ENCODE measurements around the gene ZNF165.

Gene ZNF165

DNA sequence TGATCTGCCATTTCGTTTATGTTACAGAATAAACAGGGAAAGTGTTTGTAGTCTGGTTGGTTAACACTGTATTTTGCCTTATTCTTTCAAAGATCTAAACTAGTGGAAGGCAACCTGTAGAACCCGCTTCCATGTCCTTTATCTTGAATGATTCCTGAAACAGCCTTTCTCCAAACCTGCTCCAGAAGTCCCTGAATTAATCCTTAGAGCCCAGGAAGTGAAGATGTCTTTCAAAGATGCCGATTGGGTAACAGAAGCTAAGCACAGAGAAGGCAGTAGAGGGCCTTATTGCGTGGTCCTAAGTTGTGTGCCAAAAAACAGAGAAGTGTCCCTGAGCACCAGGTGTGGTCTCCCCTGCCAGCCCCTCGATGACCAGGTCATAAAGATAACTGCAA, 24.9 kb downstream of the ZNF165 start:
- TF ChIP-seq ZNF8 (CRISPR knock-in tag; IDR thresholded peaks at IDR 0.05) (no peak), TCF4 (CRISPR knock-in tag; IDR thresholded peaks at IDR 0.05; ENCODE audit: borderline replicate concordance) (no peak), ZNF70 (CRISPR knock-in tag; IDR thresholded peaks at IDR 0.05) (no peak), ARNTL (CRISPR knock-in tag; IDR thresholded peaks at IDR 0.05; ENCODE audit: borderline replicate concordance, low read depth) (no peak), TOX (CRISPR knock-in tag; IDR thresholded peaks at IDR 0.05; ENCODE audit: borderline replicate concordance) (no peak), ZFP3 (CRISPR knock-in tag; IDR thresholded peaks at IDR 0.05) (no peak), ZNF565 (CRISPR knock-in tag; conservative IDR thresholded peaks at IDR 0.05; ENCODE audit: low read depth) (no peak), ZFP30 (CRISPR knock-in tag; IDR thresholded peaks at IDR 0.05) (no peak), SNAI2 (CRISPR knock-in tag; IDR thresholded peaks at IDR 0.05) (no peak), PPARA (CRISPR knock-in tag; IDR thresholded peaks at IDR 0.05; ENCODE audit: borderline replicate concordance) (no peak), ESRRG (CRISPR knock-in tag; IDR thresholded peaks at IDR 0.05) (no peak), CSDC2 (CRISPR knock-in tag; IDR thresholded peaks at IDR 0.05) (no peak)
- TF ChIP-seq, protein P1, sequence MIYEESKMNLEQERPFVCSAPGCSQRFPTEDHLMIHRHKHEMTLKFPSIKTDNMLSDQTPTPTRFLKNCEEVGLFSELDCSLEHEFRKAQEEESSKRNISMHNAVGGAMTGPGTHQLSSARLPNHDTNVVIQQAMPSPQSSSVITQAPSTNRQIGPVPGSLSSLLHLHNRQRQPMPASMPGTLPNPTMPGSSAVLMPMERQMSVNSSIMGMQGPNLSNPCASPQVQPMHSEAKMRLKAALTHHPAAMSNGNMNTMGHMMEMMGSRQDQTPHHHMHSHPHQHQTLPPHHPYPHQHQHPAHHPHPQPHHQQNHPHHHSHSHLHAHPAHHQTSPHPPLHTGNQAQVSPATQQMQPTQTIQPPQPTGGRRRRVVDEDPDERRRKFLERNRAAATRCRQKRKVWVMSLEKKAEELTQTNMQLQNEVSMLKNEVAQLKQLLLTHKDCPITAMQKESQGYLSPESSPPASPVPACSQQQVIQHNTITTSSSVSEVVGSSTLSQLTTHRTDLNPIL (CRISPR knock-in tag; IDR thresholded peaks at IDR 0.05; ENCODE audit: low read depth), result no peak
- TF ChIP-seq, protein P2, sequence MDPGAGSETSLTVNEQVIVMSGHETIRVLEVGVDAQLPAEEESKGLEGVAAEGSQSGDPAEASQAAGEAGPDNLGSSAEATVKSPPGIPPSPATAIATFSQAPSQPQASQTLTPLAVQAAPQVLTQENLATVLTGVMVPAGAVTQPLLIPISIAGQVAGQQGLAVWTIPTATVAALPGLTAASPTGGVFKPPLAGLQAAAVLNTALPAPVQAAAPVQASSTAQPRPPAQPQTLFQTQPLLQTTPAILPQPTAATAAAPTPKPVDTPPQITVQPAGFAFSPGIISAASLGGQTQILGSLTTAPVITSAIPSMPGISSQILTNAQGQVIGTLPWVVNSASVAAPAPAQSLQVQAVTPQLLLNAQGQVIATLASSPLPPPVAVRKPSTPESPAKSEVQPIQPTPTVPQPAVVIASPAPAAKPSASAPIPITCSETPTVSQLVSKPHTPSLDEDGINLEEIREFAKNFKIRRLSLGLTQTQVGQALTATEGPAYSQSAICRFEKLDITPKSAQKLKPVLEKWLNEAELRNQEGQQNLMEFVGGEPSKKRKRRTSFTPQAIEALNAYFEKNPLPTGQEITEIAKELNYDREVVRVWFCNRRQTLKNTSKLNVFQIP (CRISPR knock-in tag; IDR thresholded peaks at IDR 0.05; ENCODE audit: borderline replicate concordance, low read depth), result no peak
- TF ChIP-seq, protein P3, sequence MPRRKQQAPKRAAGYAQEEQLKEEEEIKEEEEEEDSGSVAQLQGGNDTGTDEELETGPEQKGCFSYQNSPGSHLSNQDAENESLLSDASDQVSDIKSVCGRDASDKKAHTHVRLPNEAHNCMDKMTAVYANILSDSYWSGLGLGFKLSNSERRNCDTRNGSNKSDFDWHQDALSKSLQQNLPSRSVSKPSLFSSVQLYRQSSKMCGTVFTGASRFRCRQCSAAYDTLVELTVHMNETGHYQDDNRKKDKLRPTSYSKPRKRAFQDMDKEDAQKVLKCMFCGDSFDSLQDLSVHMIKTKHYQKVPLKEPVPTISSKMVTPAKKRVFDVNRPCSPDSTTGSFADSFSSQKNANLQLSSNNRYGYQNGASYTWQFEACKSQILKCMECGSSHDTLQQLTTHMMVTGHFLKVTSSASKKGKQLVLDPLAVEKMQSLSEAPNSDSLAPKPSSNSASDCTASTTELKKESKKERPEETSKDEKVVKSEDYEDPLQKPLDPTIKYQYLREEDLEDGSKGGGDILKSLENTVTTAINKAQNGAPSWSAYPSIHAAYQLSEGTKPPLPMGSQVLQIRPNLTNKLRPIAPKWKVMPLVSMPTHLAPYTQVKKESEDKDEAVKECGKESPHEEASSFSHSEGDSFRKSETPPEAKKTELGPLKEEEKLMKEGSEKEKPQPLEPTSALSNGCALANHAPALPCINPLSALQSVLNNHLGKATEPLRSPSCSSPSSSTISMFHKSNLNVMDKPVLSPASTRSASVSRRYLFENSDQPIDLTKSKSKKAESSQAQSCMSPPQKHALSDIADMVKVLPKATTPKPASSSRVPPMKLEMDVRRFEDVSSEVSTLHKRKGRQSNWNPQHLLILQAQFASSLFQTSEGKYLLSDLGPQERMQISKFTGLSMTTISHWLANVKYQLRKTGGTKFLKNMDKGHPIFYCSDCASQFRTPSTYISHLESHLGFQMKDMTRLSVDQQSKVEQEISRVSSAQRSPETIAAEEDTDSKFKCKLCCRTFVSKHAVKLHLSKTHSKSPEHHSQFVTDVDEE (CRISPR knock-in tag; IDR thresholded peaks at IDR 0.05), result no peak
- TF ChIP-seq, protein P4, sequence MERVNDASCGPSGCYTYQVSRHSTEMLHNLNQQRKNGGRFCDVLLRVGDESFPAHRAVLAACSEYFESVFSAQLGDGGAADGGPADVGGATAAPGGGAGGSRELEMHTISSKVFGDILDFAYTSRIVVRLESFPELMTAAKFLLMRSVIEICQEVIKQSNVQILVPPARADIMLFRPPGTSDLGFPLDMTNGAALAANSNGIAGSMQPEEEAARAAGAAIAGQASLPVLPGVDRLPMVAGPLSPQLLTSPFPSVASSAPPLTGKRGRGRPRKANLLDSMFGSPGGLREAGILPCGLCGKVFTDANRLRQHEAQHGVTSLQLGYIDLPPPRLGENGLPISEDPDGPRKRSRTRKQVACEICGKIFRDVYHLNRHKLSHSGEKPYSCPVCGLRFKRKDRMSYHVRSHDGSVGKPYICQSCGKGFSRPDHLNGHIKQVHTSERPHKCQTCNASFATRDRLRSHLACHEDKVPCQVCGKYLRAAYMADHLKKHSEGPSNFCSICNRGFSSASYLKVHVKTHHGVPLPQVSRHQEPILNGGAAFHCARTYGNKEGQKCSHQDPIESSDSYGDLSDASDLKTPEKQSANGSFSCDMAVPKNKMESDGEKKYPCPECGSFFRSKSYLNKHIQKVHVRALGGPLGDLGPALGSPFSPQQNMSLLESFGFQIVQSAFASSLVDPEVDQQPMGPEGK (CRISPR knock-in tag; IDR thresholded peaks at IDR 0.05; ENCODE audit: borderline replicate concordance), result no peak

DNA sequence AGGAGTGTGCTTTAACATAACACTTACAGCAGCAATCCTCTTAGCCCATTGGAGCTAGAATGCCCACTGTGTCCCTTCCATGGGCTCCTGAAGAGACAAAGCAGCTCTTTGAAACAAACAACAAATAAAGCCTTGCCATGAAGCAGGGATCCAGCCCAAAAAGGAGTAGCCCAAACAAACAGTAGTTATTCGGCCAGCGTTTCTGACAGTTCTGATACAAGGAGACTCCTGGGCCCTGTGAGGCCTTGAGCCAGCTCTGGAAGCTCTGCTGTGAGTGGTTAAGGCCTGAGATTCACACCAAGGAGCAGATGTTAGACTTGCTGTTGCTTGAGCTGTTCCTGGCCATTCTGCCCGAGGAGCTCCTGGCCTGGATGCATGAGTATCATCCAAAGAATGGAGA, 27.1 kb downstream of the ZNF165 start:
- ATAC-seq, result no peak
- no peak for TF ChIP-seq GLIS3 (CRISPR knock-in tag; IDR thresholded peaks at IDR 0.05)
- TF ChIP-seq PPARA (CRISPR knock-in tag; IDR thresholded peaks at IDR 0.05; ENCODE audit: borderline replicate concordance), result no peak
- no peak for TF ChIP-seq RARB (CRISPR knock-in tag; IDR thresholded peaks at IDR 0.05)
- TF ChIP-seq CSDC2 (CRISPR knock-in tag; IDR thresholded peaks at IDR 0.05), result no peak

More for the DNA sequence above, 24.9 kb downstream of the ZNF165 start:
- peak; percentile 53 for ATAC-seq

DNA sequence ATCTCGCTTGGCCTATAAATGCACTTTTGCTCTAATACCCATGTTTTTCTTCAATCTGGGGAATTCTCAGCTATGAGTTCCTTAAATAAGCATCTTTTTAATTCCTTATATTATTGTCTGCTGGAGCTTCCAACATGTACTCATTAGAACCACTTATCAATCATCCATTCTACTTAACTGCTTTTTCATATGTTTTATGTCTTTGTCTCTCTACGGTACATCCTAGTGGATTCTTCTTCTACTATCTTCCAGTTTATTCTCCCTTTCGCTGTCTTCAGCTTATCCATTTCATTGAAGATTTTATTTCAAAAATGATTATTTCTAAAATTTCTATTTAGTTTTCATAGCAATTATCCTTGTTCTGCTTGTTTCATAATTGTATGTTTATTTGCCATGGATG, 31.6 kb downstream of the ZNF165 start:
- ATAC-seq, result no peak
- TF ChIP-seq ZFP3 (CRISPR knock-in tag; IDR thresholded peaks at IDR 0.05) (no peak), ZNF70 (CRISPR knock-in tag; IDR thresholded peaks at IDR 0.05) (no peak), ARNTL (CRISPR knock-in tag; IDR thresholded peaks at IDR 0.05; ENCODE audit: borderline replicate concordance, low read depth) (no peak), OSR1 (CRISPR knock-in tag; IDR thresholded peaks at IDR 0.05) (no peak), SNAI2 (CRISPR knock-in tag; IDR thresholded peaks at IDR 0.05) (no peak), ZFP30 (CRISPR knock-in tag; IDR thresholded peaks at IDR 0.05) (no peak), PPARA (CRISPR knock-in tag; IDR thresholded peaks at IDR 0.05; ENCODE audit: borderline replicate concordance) (no peak), GLIS3 (CRISPR knock-in tag; IDR thresholded peaks at IDR 0.05) (no peak), BACH2 (CRISPR knock-in tag; IDR thresholded peaks at IDR 0.05; ENCODE audit: borderline replicate concordance) (no peak), ZNF565 (CRISPR knock-in tag; conservative IDR thresholded peaks at IDR 0.05; ENCODE audit: low read depth) (no peak)
- TF ChIP-seq, protein P3 (CRISPR knock-in tag; IDR thresholded peaks at IDR 0.05), result no peak

All from SK-N-SH treated with all-trans-retinoic acid at 6 μM for 48 hours (cell line).